Neuron (in vitro differentiated cells): ENCODE data around the gene LY6G6D.
A peak's percentile ranks its signal among the peaks of the same experiment; 100 is the strongest.
"Not testable (repeated sequence)": the region's sequence is repeated elsewhere in the genome, so short reads cannot be mapped to it uniquely, and the experiment has no call there.

Experiments
- H2AFZ ChIP-seq: one replicate; pipeline ENCODE4 v1.6.1; 2013; ENCODE audit warnings: low read depth, mild to moderate bottlenecking, inconsistent platforms, low read length, moderate library complexity
- H3K27me3 ChIP-seq: one replicate; pipeline ENCODE4 v1.6.1; 2013; ENCODE audit warnings: low read length; ENCODE audit not compliant: insufficient read depth
- H3K36me3 ChIP-seq: one replicate; pipeline ENCODE4 v1.6.1; 2013; ENCODE audit warnings: low read length; ENCODE audit not compliant: insufficient read depth
- H3K4me1 ChIP-seq: one replicate; pipeline ENCODE4 v1.6.1; 2013; ENCODE audit warnings: low read length; ENCODE audit not compliant: insufficient read depth
- H3K4me3 ChIP-seq: 2 replicates; pipeline ENCODE4 v1.5.1; 2013; ENCODE audit warnings: mild to moderate bottlenecking, low read length, moderate library complexity
- H3K9me3 ChIP-seq: one replicate; pipeline ENCODE4 v1.6.1; 2013; ENCODE audit warnings: low read length

The LY6G6D gene

GRCh38 chr6:31702405-31702818, 12.7 kb upstream of the LY6G6D start:
- Histone ChIP-seq H3K27me3 (no peaks in the 10 kb centered on the region), H3K36me3 (peaks cover 22% of the 10 kb centered on the region), H2AFZ (peak overlapping the region; percentile 87), H3K4me1 (peaks cover 9% of the 10 kb centered on the region), H3K9me3 (no peaks in the 10 kb centered on the region), H3K4me3 (peak overlapping the region; percentile 93)

- Histone ChIP-seq H3K4me3 (peak within 1 kb of the TSS; percentile 93), H3K9me3 (no peaks in the 10 kb centered on the region)
These were observed 12.1 kb upstream of the LY6G6D start, which contains the start of gene ABHD16A for GRCh38 chr6:31702819-31703716. TSS of gene ABHD16A (minus strand) at chr6:31703324. CDS start at chr6:31703281, 43 bp downstream.

GRCh38 chr6:31705931-31706330, 9.2 kb upstream of the LY6G6D start:
- Histone ChIP-seq H3K4me3 (no peak overlapping the region), H3K36me3 (peaks cover 3% of the 10 kb centered on the region), H2AFZ (no peak overlapping the region), H3K9me3 (no peaks in the 10 kb centered on the region), H3K27me3 (no peaks in the 10 kb centered on the region), H3K4me1 (peaks cover 9% of the 10 kb centered on the region)

More at GRCh38 chr6:31702819-31703716, 12.1 kb upstream of the LY6G6D start, which contains the start of gene ABHD16A:
- Histone ChIP-seq H3K36me3 (peaks cover 15% of the 10 kb centered on the region), H3K27me3 (no peaks in the 10 kb centered on the region), H3K4me1 (peaks cover 9% of the 10 kb centered on the region), H2AFZ (peak within 1 kb of the TSS; percentile 87)

- Histone ChIP-seq H2AFZ (no peak within 1 kb of the TSS), H3K4me3 (no peak within 1 kb of the TSS), H3K9me3 (no peaks in the 10 kb centered on the region), H3K36me3 (no peaks in the 10 kb centered on the region), H3K27me3 (no peaks in the 10 kb centered on the region), H3K4me1 (peaks cover 7% of the 10 kb centered on the region)
These were observed 8.5 kb upstream of the LY6G6D start, which contains the start of gene LY6G6F for GRCh38 chr6:31706599-31706998. TSS of gene LY6G6F (plus strand) at chr6:31706866. CDS start at chr6:31706907, 41 bp downstream.

GRCh38 chr6:31707701-31708100, 7.4 kb upstream of the LY6G6D start:
- no peak overlapping the region for H3K4me3 ChIP-seq
- no peaks in the 10 kb centered on the region for H3K36me3 ChIP-seq
- H2AFZ ChIP-seq: no peak overlapping the region
- no peaks in the 10 kb centered on the region for H3K4me1 ChIP-seq
- no peaks in the 10 kb centered on the region for H3K9me3 ChIP-seq
- no peaks in the 10 kb centered on the region for H3K27me3 ChIP-seq

- Histone ChIP-seq H3K4me3 (no peak overlapping the region), H3K27me3 (no peaks in the 10 kb centered on the region), H3K4me1 (peaks cover 1% of the 10 kb centered on the region), H3K36me3 (no peaks in the 10 kb centered on the region), H2AFZ (no peak overlapping the region), H3K9me3 (no peaks in the 10 kb centered on the region)
These were observed 6.9 kb upstream of the LY6G6D start for GRCh38 chr6:31708224-31708623.

GRCh38 chr6:31709157-31709556, 6.0 kb upstream of the LY6G6D start:
- H3K4me3 ChIP-seq, H2AFZ ChIP-seq, H3K36me3 ChIP-seq, H3K27me3 ChIP-seq, H3K9me3 ChIP-seq: not testable (repeated sequence)
- peaks cover 10% of the 10 kb centered on the region for H3K4me1 ChIP-seq

GRCh38 chr6:31710523-31711219, 4.5 kb upstream of the LY6G6D start:
- Histone ChIP-seq H2AFZ (no peak overlapping the region), H3K27me3 (no peaks in the 10 kb centered on the region), H3K4me1 (peaks cover 14% of the 10 kb centered on the region), H3K9me3 (no peaks in the 10 kb centered on the region), H3K36me3 (no peaks in the 10 kb centered on the region), H3K4me3 (no peak overlapping the region)

GRCh38 chr6:31711233-31711632, 3.9 kb upstream of the LY6G6D start:
- peaks cover 14% of the 10 kb centered on the region for H3K4me1 ChIP-seq
- no peak overlapping the region for H3K4me3 ChIP-seq
- no peak overlapping the region for H2AFZ ChIP-seq
- no peaks in the 10 kb centered on the region for H3K9me3 ChIP-seq
- no peaks in the 10 kb centered on the region for H3K36me3 ChIP-seq
- no peaks in the 10 kb centered on the region for H3K27me3 ChIP-seq

GRCh38 chr6:31712296-31712695, 2.9 kb upstream of the LY6G6D start:
- no peak overlapping the region for H2AFZ ChIP-seq

GRCh38 chr6:31713465-31713864, 1.7 kb upstream of the LY6G6D start:
- Histone ChIP-seq H3K4me3 (no peak overlapping the region), H3K27me3 (no peaks in the 10 kb centered on the region), H3K9me3 (no peaks in the 10 kb centered on the region), H3K36me3 (no peaks in the 10 kb centered on the region), H3K4me1 (peaks cover 14% of the 10 kb centered on the region), H2AFZ (peak overlapping the region; percentile 98)

More at GRCh38 chr6:31712296-31712695, 2.9 kb upstream of the LY6G6D start:
- Histone ChIP-seq H3K36me3 (no peaks in the 10 kb centered on the region), H3K4me1 (peaks cover 14% of the 10 kb centered on the region), H3K4me3 (no peak overlapping the region), H3K27me3 (no peaks in the 10 kb centered on the region), H3K9me3 (no peaks in the 10 kb centered on the region)

- Histone ChIP-seq H3K4me1 (peaks cover 14% of the 10 kb centered on the region), H3K9me3 (no peaks in the 10 kb centered on the region), H3K4me3 (no peak overlapping the region), H2AFZ (peak overlapping the region; percentile 98), H3K27me3 (no peaks in the 10 kb centered on the region), H3K36me3 (no peaks in the 10 kb centered on the region)
These were observed 1.0 kb upstream of the LY6G6D start for GRCh38 chr6:31713991-31714684.
